OCI-LY7 (cell line): ENCODE measurements around the gene PDSS1. TPM values are rescaled to one million over a fixed set of nuclear protein-coding genes. Genes with fewer than 3 reads are reported as not detected.

ENCODE experiments used
- BruUV-seq: library from RNA; stranded (reverse); fragments of 400-500 nt; replicated peaks from 2 replicates; lab custom pipeline; 2021; lab: Mats Ljungman, UMichigan
- CTCF ChIA-PET: fragments of 300-600 bp; sonication (Branson Sonifier 250); formaldehyde crosslinking; loops from one replicate; lab custom pipeline; 2022; ENCODE audit warnings: antibody characterized with exemption; ENCODE audit not compliant: unreplicated experiment; lab: Charles Lee
- POLR2A ChIA-PET: fragments of 300-600 bp; sonication (Branson Sonifier 250); formaldehyde crosslinking; loops from one replicate; lab custom pipeline; 2022; ENCODE audit warnings: antibody characterized with exemption; lab: Charles Lee
- DNase-seq: peaks from one replicate; pipeline ENCODE4 v3.0.0-alpha.2; 2015; ENCODE audit warnings: low spot score
- H2AFZ ChIP-seq: fragments of 200-600 bp; sonication (generic), shearing (Covaris generic); 2 replicates; pipeline ENCODE4 v1.6.1; 2014; ENCODE audit warnings: mild to moderate bottlenecking, antibody characterized with exemption, low read length, moderate library complexity
- H3K27ac ChIP-seq: fragments of 200-600 bp; sonication (generic); 2 replicates; pipeline ENCODE4 v1.5.1; 2014; ENCODE audit warnings: mixed run types, low read depth, mild to moderate bottlenecking, moderate library complexity, low read length, inconsistent platforms; ENCODE audit not compliant: poor library complexity, severe bottlenecking
- H3K36me3 ChIP-seq: fragments of 200-600 bp; sonication (generic); 2 replicates; pipeline ENCODE4 v1.6.1; 2014; ENCODE audit warnings: mild to moderate bottlenecking, antibody characterized with exemption, low read length, moderate library complexity, mixed read lengths; ENCODE audit not compliant: insufficient read depth
- H3K4me1 ChIP-seq: fragments of 200-600 bp; sonication (generic); 2 replicates; pipeline ENCODE4 v1.5.1; 2014; ENCODE audit warnings: mild to moderate bottlenecking, low read length; ENCODE audit not compliant: insufficient read depth, poor library complexity, severe bottlenecking
- H3K4me2 ChIP-seq: fragments of 200-600 bp; sonication (generic); 2 replicates; pipeline ENCODE4 v1.6.1; 2014; ENCODE audit warnings: mild to moderate bottlenecking, low read length
- H3K4me3 ChIP-seq: fragments of 200-600 bp; sonication (generic); 2 replicates; pipeline ENCODE4 v1.5.1; 2014; ENCODE audit warnings: mild to moderate bottlenecking, low read depth, low read length; ENCODE audit not compliant: poor library complexity, severe bottlenecking
- H3K79me2 ChIP-seq: fragments of 200-600 bp; sonication (generic); 2 replicates; pipeline ENCODE4 v1.6.1; 2016; ENCODE audit warnings: low read depth, mild to moderate bottlenecking, low read length, moderate library complexity, mixed read lengths; ENCODE audit not compliant: insufficient read depth
- H3K9me2 ChIP-seq: fragments of 200-600 bp; sonication (generic); 2 replicates; pipeline ENCODE4 v1.6.1; 2016; ENCODE audit warnings: mild to moderate bottlenecking, low read length, mixed read lengths; ENCODE audit not compliant: insufficient read depth
- H3K9me3 ChIP-seq: fragments of 200-600 bp; sonication (generic); 2 replicates; pipeline ENCODE4 v1.6.1; 2014; ENCODE audit warnings: mild to moderate bottlenecking, mixed run types, low read length, mixed read lengths
- H4K20me1 ChIP-seq: fragments of 200-600 bp; sonication (generic); 2 replicates; pipeline ENCODE4 v1.6.1; 2014; ENCODE audit warnings: mild to moderate bottlenecking, antibody characterized with exemption, low read length, moderate library complexity, mixed read lengths; ENCODE audit not compliant: insufficient read depth
- EZH2phosphoT487 ChIP-seq: fragments of 200-600 bp; sonication (generic); IDR thresholded peaks from 2 replicates; pipeline ENCODE4 v1.6.1; 2018; ENCODE audit warnings: low read depth, borderline replicate concordance, mild to moderate bottlenecking, mixed run types, antibody characterized with exemption, low read length, moderate library complexity, mixed read lengths
- intact Hi-C: fragments of 100-400 bp; cut with micrococcal nuclease; formaldehyde crosslinking; loops from one replicate; pipeline ENCODE4 v1.10.0; 2022; ENCODE audit not compliant: unreplicated experiment
- total RNA-seq, 2 experiments: library from RNA; depleted of rRNA in 1 of 2; stranded (reverse); fragments of >200 nt in 1 of 2; shearing (Covaris generic) in 1 of 2; gene quantifications; 2 replicates each; pipeline ENCODE4 v1.2.3, GENCODE V29; 2014 to 2022
- TF ChIP-seq, protein P1 (sequence below): fragments of 200-600 bp; sonication (generic); conservative IDR thresholded peaks from 2 replicates; pipeline ENCODE4 v1.5.1; 2014; ENCODE audit warnings: mild to moderate bottlenecking, antibody characterized with exemption, low read length, moderate library complexity, mixed read lengths

PDSS1 gene
- total RNA-seq, 2 experiments from 2014 or later, result 16.9 to 20.4 TPM

- ChIA-PET CTCF (no interaction called here), POLR2A (interaction anchor here (0.6 to 0.7 kb wide), 3 partner anchors 27 to 346 kb away, joined by 3 read pairs; no protein-coding TSS in a partner anchor)
- no peak overlapping the region for H3K4me2 ChIP-seq
- no peak overlapping the region for H2AFZ ChIP-seq
- no peak overlapping the region for H3K27ac ChIP-seq
- no peaks in the 10 kb centered on the region for H3K9me2 ChIP-seq
- TF ChIP-seq, protein P1, sequence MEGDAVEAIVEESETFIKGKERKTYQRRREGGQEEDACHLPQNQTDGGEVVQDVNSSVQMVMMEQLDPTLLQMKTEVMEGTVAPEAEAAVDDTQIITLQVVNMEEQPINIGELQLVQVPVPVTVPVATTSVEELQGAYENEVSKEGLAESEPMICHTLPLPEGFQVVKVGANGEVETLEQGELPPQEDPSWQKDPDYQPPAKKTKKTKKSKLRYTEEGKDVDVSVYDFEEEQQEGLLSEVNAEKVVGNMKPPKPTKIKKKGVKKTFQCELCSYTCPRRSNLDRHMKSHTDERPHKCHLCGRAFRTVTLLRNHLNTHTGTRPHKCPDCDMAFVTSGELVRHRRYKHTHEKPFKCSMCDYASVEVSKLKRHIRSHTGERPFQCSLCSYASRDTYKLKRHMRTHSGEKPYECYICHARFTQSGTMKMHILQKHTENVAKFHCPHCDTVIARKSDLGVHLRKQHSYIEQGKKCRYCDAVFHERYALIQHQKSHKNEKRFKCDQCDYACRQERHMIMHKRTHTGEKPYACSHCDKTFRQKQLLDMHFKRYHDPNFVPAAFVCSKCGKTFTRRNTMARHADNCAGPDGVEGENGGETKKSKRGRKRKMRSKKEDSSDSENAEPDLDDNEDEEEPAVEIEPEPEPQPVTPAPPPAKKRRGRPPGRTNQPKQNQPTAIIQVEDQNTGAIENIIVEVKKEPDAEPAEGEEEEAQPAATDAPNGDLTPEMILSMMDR, result no peak
- TF ChIP-seq EZH2phosphoT487, result no peak
- no peaks in the 10 kb centered on the region for H4K20me1 ChIP-seq
- no peak overlapping the region for H3K4me3 ChIP-seq
- H3K9me3 ChIP-seq, result no peaks in the 10 kb centered on the region
- no peaks in the 10 kb centered on the region for H3K79me2 ChIP-seq
- DNase-seq, result no peak
- no peaks in the 10 kb centered on the region for H3K4me1 ChIP-seq
- H3K36me3 ChIP-seq, result no peaks in the 10 kb centered on the region
- no TSS peak for BruUV-seq
- intact Hi-C loops, result no loop called here
Observed at GRCh38 chr10:26653004-26653403, 44.5 kb upstream of the PDSS1 start.

DNA sequence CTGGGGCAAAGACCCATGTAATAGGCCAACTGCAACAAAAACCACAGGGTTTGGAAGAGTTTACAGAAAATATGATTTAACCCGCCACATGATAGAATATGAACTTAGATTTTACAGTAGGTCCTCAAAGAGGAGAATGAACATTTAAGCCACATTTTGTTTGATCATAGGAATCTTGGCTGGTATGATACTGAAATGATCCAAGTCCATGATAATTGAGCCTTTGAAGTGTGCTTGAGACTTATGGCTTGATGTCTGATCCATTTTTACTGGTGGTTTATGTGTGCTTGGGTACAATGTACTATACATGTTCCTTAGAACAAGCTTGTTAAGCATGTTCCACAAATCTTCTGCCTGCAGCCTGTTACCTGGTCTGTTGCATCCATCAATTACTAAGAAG is 41.8 kb upstream of the PDSS1 start:
- no TSS peak for BruUV-seq
- no peaks in the 10 kb centered on the region for H4K20me1 ChIP-seq
- H3K4me3 ChIP-seq, result no peak overlapping the region
- no peaks in the 10 kb centered on the region for H3K4me1 ChIP-seq
- CTCF ChIA-PET, result no interaction called here
- no peaks in the 10 kb centered on the region for H3K79me2 ChIP-seq
- no peaks in the 10 kb centered on the region for H3K9me2 ChIP-seq
- no peak for DNase-seq
- POLR2A ChIA-PET, result no interaction called here
- intact Hi-C loops, result no loop called here
- H3K4me2 ChIP-seq, result no peak overlapping the region
- H3K9me3 ChIP-seq, result no peaks in the 10 kb centered on the region
- no peak overlapping the region for H2AFZ ChIP-seq
- TF ChIP-seq EZH2phosphoT487, result no peak
- TF ChIP-seq, protein P1, result no peak
- H3K27ac ChIP-seq, result no peak overlapping the region
- H3K36me3 ChIP-seq, result no peaks in the 10 kb centered on the region

- H3K27ac ChIP-seq, result no peak overlapping the region
- no peak for TF ChIP-seq EZH2phosphoT487
- TF ChIP-seq, protein P1, result no peak
- no peaks in the 10 kb centered on the region for H3K79me2 ChIP-seq
- H3K4me2 ChIP-seq, result no peak overlapping the region
- no peaks in the 10 kb centered on the region for H3K36me3 ChIP-seq
- ChIA-PET CTCF (no interaction called here), POLR2A (no interaction called here)
- H3K9me2 ChIP-seq, result no peaks in the 10 kb centered on the region
- BruUV-seq, result no TSS peak
- H4K20me1 ChIP-seq, result no peaks in the 10 kb centered on the region
- H3K4me1 ChIP-seq, result no peaks in the 10 kb centered on the region
- no peak overlapping the region for H3K4me3 ChIP-seq
- intact Hi-C loops, result no loop called here
- H2AFZ ChIP-seq, result no peak overlapping the region
- peaks cover 5% of the 10 kb centered on the region; the same call in 1 of the 2 replicates for H3K9me3 ChIP-seq
- DNase-seq, result no peak
Observed at GRCh38 chr10:26662864-26663263, 34.6 kb upstream of the PDSS1 start.
